Measurements from ENCODE around the gene CDC42EP5.
"Not testable (repeated sequence)": the region's sequence is repeated elsewhere in the genome, so short reads cannot be mapped to it uniquely, and the experiment has no call there.

CDC42EP5 gene

GRCh38 chr19:54489341-54489740 is 16.2 kb upstream of the CDC42EP5 start:
- no peak for DNase-seq

DNA sequence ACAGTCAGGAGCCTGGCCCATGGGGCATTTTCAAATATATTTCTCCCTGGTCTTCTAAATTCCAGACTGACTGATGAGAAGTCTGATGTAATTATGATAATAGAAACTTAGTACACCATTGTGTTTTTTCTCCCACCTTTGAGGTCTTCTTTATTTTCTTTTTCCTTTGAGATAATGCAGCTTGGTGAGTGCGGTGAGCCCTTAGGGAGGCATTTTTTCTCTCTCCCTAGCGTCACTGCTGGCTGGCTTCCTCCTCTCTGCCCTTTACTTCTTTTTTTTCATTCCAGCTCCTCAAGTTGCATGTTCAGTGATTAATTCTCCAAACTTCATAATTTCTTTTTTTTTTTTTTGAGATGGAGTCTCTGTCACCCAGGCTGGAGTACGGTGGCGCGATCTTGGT is 12.8 kb upstream of the CDC42EP5 start:
- DNase-seq: no peak

- no peak for DNase-seq
These were observed 11.4 kb upstream of the CDC42EP5 start for GRCh38 chr19:54484451-54484850.

- no peak for DNase-seq
These were observed 9.8 kb upstream of the CDC42EP5 start for GRCh38 chr19:54482889-54483288.

GRCh38 chr19:54481326-54481930 is 8.3 kb upstream of the CDC42EP5 start:
- DNase-seq: peak; percentile 52

- no peak for DNase-seq
These were observed 7.0 kb upstream of the CDC42EP5 start for GRCh38 chr19:54480051-54480450.

DNA sequence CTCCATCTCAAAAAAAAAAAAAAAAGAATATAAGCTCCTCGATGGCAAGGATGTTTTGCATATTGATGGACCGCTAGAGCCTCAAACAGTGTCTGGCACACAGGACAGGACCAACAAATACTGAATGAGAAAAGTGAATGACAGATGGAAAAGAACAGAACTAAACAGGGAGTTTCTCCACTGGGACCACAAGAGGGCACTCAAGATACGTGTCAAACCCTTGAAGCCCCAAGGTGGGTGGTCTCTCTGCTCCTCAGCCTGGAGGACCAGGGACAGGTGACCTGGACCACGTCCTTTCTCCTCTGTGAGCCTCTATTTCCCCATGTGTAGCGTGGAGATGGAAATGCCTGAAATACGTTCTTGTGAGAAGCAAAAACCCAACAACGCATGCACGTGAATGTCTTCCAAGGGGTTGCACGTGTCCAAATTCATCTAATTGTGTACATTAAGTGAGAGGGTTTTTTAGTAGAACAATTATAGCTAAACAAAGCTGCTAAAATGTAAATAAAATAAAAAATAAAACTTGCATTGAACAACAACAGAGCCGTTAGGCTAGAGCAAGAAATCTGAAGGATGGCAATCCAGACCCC is 5.7 kb upstream of the CDC42EP5 start:
- peak; percentile 43 for DNase-seq

DNA sequence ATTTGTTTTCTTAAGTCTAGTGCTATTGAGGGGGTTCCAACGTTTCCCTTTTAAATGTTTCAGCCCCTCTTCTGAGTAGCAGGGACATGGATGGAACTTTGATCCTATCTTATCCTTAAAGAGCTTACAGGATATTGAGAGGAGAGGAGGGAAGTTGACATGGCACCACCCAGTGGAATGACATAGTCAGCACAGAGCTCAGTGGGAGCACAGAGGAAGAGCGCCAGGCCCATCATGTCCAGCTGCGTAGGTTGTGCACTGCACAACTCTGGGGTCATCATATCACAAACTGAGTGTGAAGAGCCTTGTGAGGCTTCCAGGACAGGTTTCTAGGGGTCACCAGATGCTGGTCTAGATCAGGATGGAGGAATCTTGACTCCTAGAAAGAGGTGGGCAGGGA is 4.6 kb upstream of the CDC42EP5 start:
- DNase-seq: no peak

DNA sequence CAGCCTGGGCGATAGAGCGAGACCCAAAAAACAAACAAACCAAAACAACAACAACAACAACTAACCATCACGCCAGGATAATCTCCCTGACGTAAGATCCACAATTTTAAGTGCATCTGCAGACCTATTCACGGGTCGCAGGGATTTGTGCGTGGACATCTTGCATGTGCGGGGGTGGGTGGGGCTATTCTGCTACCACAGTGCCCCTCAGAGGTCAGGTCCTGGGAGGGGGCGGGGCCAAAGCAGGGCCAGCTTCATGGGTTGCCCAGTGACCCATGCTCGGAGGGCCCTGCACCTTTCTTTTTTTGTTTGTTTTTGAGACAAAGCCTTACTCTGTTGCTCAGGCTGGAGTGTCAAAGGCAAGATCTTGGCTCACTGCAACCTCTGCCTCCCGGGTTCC is 2.6 kb upstream of the CDC42EP5 start:
- DNase-seq: no peak

DNA sequence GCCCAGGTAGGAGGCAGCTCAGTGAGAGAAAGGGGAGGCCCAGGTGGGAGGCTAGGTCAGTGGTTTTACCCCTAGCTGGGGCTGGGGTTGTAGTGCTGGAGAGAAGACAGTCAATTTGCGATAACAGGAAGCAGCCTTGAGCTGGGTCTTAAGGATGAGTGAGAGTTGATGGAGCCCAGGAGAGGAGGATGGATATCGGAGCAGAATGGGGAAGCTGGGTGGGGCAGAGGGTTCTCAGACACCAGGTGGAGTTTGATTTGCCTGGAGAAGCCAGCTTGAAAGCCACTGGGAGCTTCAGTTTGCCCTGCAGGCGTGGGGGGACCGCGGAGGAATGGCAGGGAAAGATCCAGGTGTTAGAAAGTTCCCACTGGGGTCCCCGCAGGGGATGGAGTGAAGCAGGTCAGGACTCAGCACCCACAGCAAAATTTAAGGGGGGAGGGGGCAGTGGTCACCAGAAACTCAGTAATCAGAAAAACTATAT is 836 bp upstream of the CDC42EP5 start:
- no peak for DNase-seq

DNA sequence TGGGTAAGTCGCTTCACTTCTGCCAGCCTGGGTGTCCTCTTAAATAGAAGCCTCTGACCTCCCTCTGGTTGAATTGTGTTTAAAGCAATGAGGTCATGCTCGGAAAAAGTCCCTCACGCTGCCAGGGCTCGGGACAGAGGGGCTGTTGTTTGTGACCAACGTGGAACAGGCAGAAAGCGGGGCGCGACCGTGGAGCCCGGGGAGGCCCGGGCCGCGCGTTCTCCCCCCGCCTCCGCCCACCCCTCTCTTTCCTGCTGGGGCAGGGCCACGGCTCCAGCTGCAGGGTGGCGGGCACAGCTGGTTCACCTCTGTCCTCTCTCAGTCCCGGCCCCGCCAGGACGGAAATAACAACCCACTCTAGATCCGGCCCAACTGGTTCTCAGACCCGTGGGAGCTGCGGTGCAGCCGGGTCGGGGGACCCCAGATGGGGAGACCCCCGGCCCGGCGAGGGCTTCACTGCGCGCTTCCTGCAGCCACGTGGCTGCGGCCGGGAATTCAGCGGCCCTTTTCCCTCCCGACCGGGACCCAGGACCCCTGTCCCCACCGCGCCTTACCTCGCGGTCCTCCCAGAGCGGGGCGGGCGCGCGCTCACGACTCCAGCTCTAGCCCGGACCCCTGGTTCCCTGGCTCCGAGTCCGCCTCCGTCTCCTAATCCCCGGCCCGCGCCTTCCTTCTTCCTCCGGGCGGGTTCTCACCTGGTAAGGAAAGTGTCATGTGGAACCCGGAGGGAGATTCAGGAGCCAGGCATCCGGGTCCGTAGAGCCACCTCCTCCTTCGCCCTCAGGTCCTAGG is 1.9 kb downstream of the CDC42EP5 start:
- no peak for DNase-seq

GRCh38 chr19:54470276-54470887 is 2.7 kb downstream of the CDC42EP5 start:
- no peak for DNase-seq

DNA sequence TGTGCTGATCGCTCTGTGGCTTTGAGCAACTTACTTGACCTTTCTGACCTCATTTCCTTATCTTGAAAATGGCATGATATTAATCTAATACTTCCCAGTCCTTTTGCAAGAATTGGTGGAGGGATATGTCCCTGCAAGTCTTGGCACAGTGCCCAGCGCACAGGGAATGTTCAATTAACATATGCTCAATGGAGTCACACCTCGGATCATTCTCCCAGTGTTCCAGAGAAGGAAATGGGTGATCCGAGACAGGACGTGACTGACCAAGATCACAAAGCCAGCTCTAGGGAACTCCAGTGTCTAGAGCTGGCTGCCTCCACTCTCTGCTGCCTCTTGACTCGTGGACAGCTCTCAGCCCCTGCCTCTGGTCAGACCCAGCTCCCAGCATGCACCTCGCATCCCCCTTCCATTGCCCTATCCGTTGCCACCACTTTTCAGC is 3.6 kb downstream of the CDC42EP5 start:
- no peak for DNase-seq

DNA sequence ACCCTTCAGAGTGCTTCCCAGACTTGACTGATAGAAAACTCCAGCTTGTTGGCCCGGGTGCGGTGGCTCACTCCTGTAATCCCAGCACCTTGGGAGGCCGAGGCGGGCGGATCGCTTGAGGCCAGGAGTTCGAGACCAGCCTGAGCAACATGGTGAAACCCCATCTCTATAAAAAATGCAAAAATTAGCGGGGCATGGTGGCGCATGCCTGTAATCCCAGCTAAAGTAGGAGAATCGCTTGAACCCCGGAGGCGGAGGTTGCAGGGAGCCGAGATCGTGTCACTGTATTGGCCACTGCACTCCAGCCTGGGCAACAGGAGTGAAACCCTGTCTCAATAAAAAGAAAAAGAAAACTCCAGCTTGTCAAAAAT is 7.0 kb downstream of the CDC42EP5 start:
- DNase-seq: not testable (repeated sequence)

GRCh38 chr19:54465426-54466109 is 7.5 kb downstream of the CDC42EP5 start:
- no peak for DNase-seq

DNA sequence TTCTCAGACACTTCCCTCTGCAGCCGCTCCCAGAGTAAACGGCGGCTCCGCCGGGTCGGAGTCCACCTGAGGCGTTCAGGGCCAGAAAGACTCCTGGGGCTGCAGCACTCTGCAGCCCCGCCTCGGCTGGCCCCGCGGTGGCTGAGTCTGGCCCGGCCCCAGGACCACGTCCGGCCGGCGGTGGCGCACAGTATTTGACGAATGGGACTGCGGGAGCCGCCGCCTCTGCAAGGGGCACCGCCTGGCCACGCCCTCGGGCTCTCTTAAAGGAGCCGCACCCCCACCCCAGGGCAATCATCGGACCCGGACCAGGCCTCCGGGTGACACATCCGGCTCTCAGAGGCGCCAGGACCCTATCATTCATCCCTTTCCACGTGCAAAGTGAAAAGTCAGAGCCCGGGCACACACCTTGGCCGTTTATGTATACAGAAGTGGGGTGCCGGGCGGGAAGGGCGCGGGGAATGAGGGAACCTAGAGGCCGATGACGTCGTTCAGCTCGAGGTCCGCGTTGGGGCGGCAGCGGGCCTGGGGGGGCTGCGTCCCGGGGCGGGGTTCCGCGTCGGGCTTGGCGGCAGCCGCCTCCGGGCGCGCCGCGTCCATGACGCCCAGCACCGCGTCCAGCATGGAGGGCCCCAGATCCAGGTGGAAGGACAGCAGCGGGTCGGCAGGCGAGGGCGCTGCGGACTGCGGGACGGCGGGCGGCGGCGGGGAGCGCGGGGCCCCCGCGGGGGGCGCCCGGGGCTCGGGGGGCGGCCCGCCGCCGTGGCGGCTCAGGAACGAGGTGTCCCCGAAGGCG is 8.3 kb downstream of the CDC42EP5 start:
- peak; percentile 77 for DNase-seq

DNA sequence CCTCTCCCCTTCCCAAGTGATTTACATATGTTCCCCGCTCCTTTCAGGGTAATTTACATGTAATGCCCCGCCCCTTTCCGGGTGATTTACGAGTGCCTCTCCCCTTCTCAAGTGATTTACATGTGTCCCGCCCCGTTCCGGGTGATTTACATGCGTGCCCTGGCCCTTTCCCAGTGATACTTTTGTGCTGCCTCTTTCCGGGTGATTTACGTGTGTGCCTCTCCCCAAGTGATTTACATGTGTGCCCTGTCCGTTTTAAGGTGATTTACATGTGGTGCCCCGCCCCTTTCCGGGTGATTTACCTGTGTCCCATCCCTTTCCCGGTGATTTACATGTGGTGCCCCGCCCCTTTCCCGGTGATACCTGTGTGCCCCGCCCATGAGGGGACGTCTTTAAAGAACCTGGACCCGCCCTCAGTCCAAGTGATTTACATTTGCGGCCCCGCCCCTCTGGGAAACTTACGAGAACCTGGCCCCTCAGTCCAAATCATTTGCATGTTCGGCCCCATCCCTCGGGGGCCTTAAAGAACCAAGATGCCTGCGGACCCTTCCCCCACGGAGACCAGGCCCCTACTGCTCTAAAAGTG is 9.0 kb downstream of the CDC42EP5 start:
- DNase-seq: peak; percentile 93

DNA sequence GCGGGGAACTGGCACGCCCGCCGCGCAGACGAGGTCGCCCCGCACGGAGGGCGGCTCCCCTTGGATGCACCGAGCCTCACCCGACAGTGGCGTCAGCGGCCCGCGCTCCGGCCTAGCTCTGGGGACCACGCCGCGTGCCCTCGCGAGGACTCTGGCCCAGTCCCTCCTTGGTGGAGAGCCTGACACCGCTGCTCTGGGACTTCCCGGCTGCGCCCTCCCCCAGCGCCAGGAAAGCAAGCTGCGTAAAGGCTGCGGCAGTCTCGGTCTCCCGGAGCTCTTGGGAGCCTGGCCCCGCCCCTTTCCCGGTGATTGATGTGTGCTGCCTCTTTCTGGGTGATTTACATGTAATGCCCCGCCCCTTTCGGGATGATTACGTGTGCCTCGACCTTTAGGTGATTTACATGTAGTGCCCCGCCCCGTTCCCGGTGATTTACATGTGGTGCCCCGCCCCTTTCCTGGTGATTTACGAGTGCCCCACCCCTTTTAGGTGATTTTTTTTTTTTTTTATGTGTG is 9.5 kb downstream of the CDC42EP5 start, which contains the start of gene LENG9:
Gene LENG9 (minus strand): TSS at position 248 of the 513 bp plus-strand sequence. CDS start 252 bp downstream, outside the sequence.
- peak; percentile 97 for DNase-seq

DNA sequence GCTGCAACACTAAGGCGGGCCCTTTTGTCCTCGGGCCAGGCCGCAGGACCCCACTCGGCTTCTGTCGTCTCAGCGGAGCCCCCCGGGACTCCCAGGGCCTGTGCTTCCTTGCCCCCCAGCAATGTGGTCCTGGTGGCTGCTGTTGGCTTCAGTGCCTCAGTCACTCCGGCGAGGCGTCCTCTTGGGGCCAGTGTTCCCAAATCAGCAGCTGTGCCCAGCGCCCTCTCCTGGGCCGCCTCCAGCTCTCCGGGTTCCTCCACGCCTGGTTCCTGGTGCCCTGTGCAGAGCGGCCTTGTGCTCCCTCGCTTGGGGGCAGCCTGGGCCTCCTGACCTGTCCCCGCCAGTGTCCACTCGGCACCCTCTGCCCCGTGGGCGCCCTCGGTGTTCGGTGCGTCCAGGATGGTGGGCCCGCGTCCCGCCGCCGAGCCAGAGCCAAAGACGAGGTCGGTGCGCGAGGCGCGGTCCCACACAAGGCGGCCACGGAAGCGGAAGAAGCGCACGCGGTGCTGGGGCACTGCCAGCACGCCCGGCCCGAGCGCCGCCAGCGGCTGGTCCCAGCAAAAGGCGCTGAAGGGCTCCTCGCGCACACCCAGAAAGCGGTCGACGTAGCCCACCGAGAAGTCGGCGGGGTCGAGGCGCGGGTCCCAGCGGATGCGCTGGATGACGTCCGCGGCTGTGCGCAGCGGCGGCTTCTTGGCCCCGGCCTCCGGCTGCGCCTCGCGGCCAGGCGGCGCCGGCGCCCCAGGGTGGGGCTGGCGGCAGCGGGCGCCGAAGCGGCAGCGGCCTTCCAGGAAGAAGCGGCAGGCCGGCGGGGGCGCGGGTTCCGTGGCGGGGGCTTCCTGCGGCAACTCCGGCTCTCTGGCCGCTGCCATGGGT is 10.2 kb downstream of the CDC42EP5 start:
- peak; percentile 72 for DNase-seq

- no peak for DNase-seq
These were observed 10.9 kb downstream of the CDC42EP5 start for GRCh38 chr19:54462047-54462654.
